H9 (cell line): ENCODE measurements around the gene TCF15. TPM values are rescaled to one million over a fixed set of nuclear protein-coding genes. Genes with fewer than 3 reads are reported as not detected.

Experiments
- DNase-seq: peaks from one replicate; pipeline ENCODE4 v3.0.0-alpha.2; 2017
- H2AFZ ChIP-seq: one replicate; pipeline ENCODE4 v1.6.1; 2013; ENCODE audit warnings: mild to moderate bottlenecking, low read length, control low read depth, moderate library complexity
- H2AK5ac ChIP-seq: 2 replicates; pipeline ENCODE4 v1.6.1; 2013; ENCODE audit warnings: low read length, control low read depth, mixed read lengths; ENCODE audit not compliant: insufficient read length
- H2BK120ac ChIP-seq: one replicate; pipeline ENCODE4 v1.6.1; 2013; ENCODE audit warnings: low read depth, mild to moderate bottlenecking, low read length, control low read depth, inconsistent platforms; ENCODE audit not compliant: poor library complexity, severe bottlenecking
- H2BK12ac ChIP-seq: 2 replicates; pipeline ENCODE4 v1.6.1; 2013; ENCODE audit warnings: low read length, control low read depth, mixed read lengths, low read depth; ENCODE audit not compliant: insufficient read length
- H2BK15ac ChIP-seq: 2 replicates; pipeline ENCODE4 v1.6.1; 2013; ENCODE audit warnings: low read depth, low read length, control low read depth
- H2BK20ac ChIP-seq: one replicate; pipeline ENCODE4 v1.6.1; 2013; ENCODE audit warnings: low read depth, mild to moderate bottlenecking, low read length, control low read depth, inconsistent platforms; ENCODE audit not compliant: poor library complexity, severe bottlenecking
- H2BK5ac ChIP-seq: 2 replicates; pipeline ENCODE4 v1.6.1; 2013; ENCODE audit warnings: low read length, control low read depth, mixed read lengths; ENCODE audit not compliant: insufficient read length
- H3K14ac ChIP-seq: 2 replicates; pipeline ENCODE4 v1.6.1; 2013; ENCODE audit warnings: low read length, control low read depth; ENCODE audit not compliant: insufficient read depth
- H3K18ac ChIP-seq: 2 replicates; pipeline ENCODE4 v1.6.1; 2013; ENCODE audit warnings: low read depth, mild to moderate bottlenecking, mixed read lengths, low read length, control low read depth; ENCODE audit not compliant: insufficient read length
- H3K23ac ChIP-seq: 2 replicates; pipeline ENCODE4 v1.6.1; 2013; ENCODE audit warnings: low read length, control low read depth, mixed read lengths, low read depth; ENCODE audit not compliant: insufficient read length
- H3K23me2 ChIP-seq: 2 replicates; pipeline ENCODE4 v1.6.1; 2013; ENCODE audit warnings: low read depth, mild to moderate bottlenecking, mixed read lengths, low read length, control low read depth; ENCODE audit not compliant: insufficient read length, poor library complexity, severe bottlenecking
- H3K27ac ChIP-seq: 2 replicates; pipeline ENCODE4 v1.5.1; 2013; ENCODE audit warnings: low read length, control low read depth, mixed read lengths, low read depth; ENCODE audit not compliant: insufficient read length
- H3K27me3 ChIP-seq: 2 replicates; pipeline ENCODE4 v1.6.1; 2013; ENCODE audit warnings: low read length, control low read depth, inconsistent platforms; ENCODE audit not compliant: insufficient read depth
- H3K4ac ChIP-seq: 2 replicates; pipeline ENCODE4 v1.6.1; 2013; ENCODE audit warnings: low read depth, mild to moderate bottlenecking, control low read depth, inconsistent platforms, low read length, moderate library complexity
- H3K4me1 ChIP-seq: 2 replicates; pipeline ENCODE4 v1.6.1; 2013; ENCODE audit warnings: low read length, control low read depth, inconsistent platforms; ENCODE audit not compliant: insufficient read depth
- H3K4me2 ChIP-seq: 2 replicates; pipeline ENCODE4 v1.6.1; 2013; ENCODE audit warnings: low read length, control low read depth, mixed read lengths; ENCODE audit not compliant: insufficient read length, insufficient read depth
- H3K56ac ChIP-seq: 2 replicates; pipeline ENCODE4 v1.6.1; 2013; ENCODE audit warnings: low read depth, mild to moderate bottlenecking, mixed read lengths, low read length, control low read depth; ENCODE audit not compliant: insufficient read length
- H3K79me1 ChIP-seq: 2 replicates; pipeline ENCODE4 v1.6.1; 2013; ENCODE audit warnings: low read depth, mild to moderate bottlenecking, moderate library complexity, low read length, control low read depth, inconsistent platforms; ENCODE audit not compliant: insufficient read depth, poor library complexity, severe bottlenecking
- H3K79me2 ChIP-seq: 2 replicates; pipeline ENCODE4 v1.6.1; 2013; ENCODE audit warnings: low read length, control low read depth, inconsistent platforms; ENCODE audit not compliant: insufficient read depth
- H3K9ac ChIP-seq: 2 replicates; pipeline ENCODE4 v1.6.1; 2013; ENCODE audit warnings: low read length, control low read depth, mixed read lengths; ENCODE audit not compliant: insufficient read length; ENCODE audit errors: extremely low read depth
- H3K9me3 ChIP-seq: one replicate; pipeline ENCODE4 v1.6.1; 2013; ENCODE audit warnings: low read depth, low read length, inconsistent platforms; ENCODE audit not compliant: control insufficient read depth
- H3T11ph ChIP-seq: one replicate; pipeline ENCODE4 v1.6.1; 2013; ENCODE audit warnings: mild to moderate bottlenecking, low read length, control low read depth, inconsistent platforms
- H4K20me1 ChIP-seq: one replicate; pipeline ENCODE4 v1.6.1; 2013; ENCODE audit not compliant: control insufficient read depth, insufficient read length, insufficient read depth
- H4K5ac ChIP-seq: 2 replicates; pipeline ENCODE4 v1.6.1; 2013; ENCODE audit warnings: low read depth, mild to moderate bottlenecking, mixed read lengths, low read length, control low read depth; ENCODE audit not compliant: insufficient read length
- H4K8ac ChIP-seq: replicated peaks from 2 replicates; pipeline ENCODE4 v1.6.1; 2013; ENCODE audit warnings: low read length, control low read depth, mixed read lengths, low read depth; ENCODE audit not compliant: insufficient read length
- H4K91ac ChIP-seq: 2 replicates; pipeline ENCODE4 v1.6.1; 2013; ENCODE audit warnings: low read depth, mild to moderate bottlenecking, moderate library complexity, mixed read lengths, low read length, control low read depth; ENCODE audit not compliant: insufficient read length
- H3K27ac Mint-ChIP-seq, 3 experiments: 2 replicates in 2 of 3; 3 replicates in 1 of 3; pipeline ENCODE4 v1.8.0; 2020 to 2021; ENCODE audit warnings: mixed read lengths in 3 of 3, mild to moderate bottlenecking in 1 of 3, moderate library complexity in 1 of 3
- H3K27me3 Mint-ChIP-seq: 2 replicates; pipeline ENCODE4 v1.8.0; 2021; ENCODE audit warnings: low read depth, mild to moderate bottlenecking, moderate library complexity, mixed read lengths
- H3K36me3 Mint-ChIP-seq, 3 experiments: 2 replicates in 2 of 3; 3 replicates in 1 of 3; pipeline ENCODE4 v1.8.0; 2020 to 2021; ENCODE audit warnings: low read depth in 3 of 3, mixed read lengths in 3 of 3; ENCODE audit not compliant: insufficient read depth in 1 of 3
- H3K4me1 Mint-ChIP-seq, 2 experiments: 2 replicates each; pipeline ENCODE4 v1.8.0; 2020; ENCODE audit warnings: mixed read lengths in 2 of 2
- H3K4me3 Mint-ChIP-seq, 2 experiments: 2 replicates in 1 of 2; 3 replicates in 1 of 2; pipeline ENCODE4 v1.8.0; 2020 to 2021; ENCODE audit warnings: mild to moderate bottlenecking in 2 of 2, mixed read lengths in 2 of 2, moderate library complexity in 1 of 2
- H3K9me3 Mint-ChIP-seq, 2 experiments: 2 replicates in 1 of 2; 3 replicates in 1 of 2; pipeline ENCODE4 v1.8.0; 2020; ENCODE audit warnings: mild to moderate bottlenecking in 2 of 2, mixed read lengths in 2 of 2, moderate library complexity in 1 of 2
- CTCF ChIP-seq: fragments of 200-600 bp; sonication (generic); conservative IDR thresholded peaks from 3 replicates; pipeline ENCODE4 v1.8.0; 2021; ENCODE audit warnings: antibody characterized with exemption, mild to moderate bottlenecking
- WGBS: extraction: QIAGEN DNeasy Blood & Tissue Kit; methylation state at CpG from one replicate; pipeline ENCODE4 v1.1.7; 2013; ENCODE audit warnings: missing lambda C conversion rate, low lambda C conversion rate, mixed read lengths; ENCODE audit not compliant: insufficient read length; ENCODE audit errors: extremely low coverage; 5-methylcytosine and 5-hydroxymethylcytosine counted together
- total RNA-seq: library from RNA; stranded (reverse); gene quantifications from 2 replicates; pipeline ENCODE4 v1.2.1, GENCODE V29; 2021

TCF15 gene
- total RNA-seq, 1 experiment from 2014 or later, result 2.0 TPM

- Histone ChIP-seq H3T11ph (no peak overlapping the region), H2BK5ac (no peak overlapping the region), H2BK120ac (no peak overlapping the region), H3K4me2 (no peak overlapping the region), H2AK5ac (no peak overlapping the region), H2AFZ (no peak overlapping the region), H3K79me2 (no peaks in the 10 kb centered on the region), H3K56ac (no peak overlapping the region), H3K79me1 (no peaks in the 10 kb centered on the region), H4K5ac (no peak overlapping the region), H2BK20ac (no peak overlapping the region), H4K8ac (no peak overlapping the region), H4K20me1 (no peaks in the 10 kb centered on the region), H4K91ac (no peak overlapping the region), H3K4me1 (no peaks in the 10 kb centered on the region; the same call in 1 of the 2 replicates), H3K27me3 (no peaks in the 10 kb centered on the region), H3K9ac (no peak overlapping the region), H2BK12ac (no peak overlapping the region), H2BK15ac (no peak overlapping the region), H3K23ac (no peak overlapping the region), H3K4ac (no peak overlapping the region), H3K9me3 (no peaks in the 10 kb centered on the region), H3K27ac (no peak overlapping the region), H3K18ac (no peak overlapping the region), H3K14ac (no peak overlapping the region), H3K23me2 (no peaks in the 10 kb centered on the region)
- Mint-ChIP-seq H3K4me1 (peaks cover 9 to 15% of the 10 kb centered on the region in 2 experiments), H3K4me3 (peak overlapping the region in 1 of 2 experiments; percentile 3; a peak in 1 of 5 replicates), H3K9me3 (peaks cover 0 to 4% of the 10 kb centered on the region in 2 experiments; a peak in 3 of 5 replicates), H3K27me3 (peaks cover 8% of the 10 kb centered on the region), H3K36me3 (no peaks in the 10 kb centered on the region), H3K27ac (peak overlapping the region in 2 of 3 experiments; percentile 29 to 91; a peak in 3 of 7 replicates)
- no CpG with 5 or more reads among the region's 12 CpGs for WGBS
- no peak for TF ChIP-seq CTCF
- DNase-seq, result peak; percentile 77
Measured at GRCh38 chr20:641516-641875, 31.4 kb upstream of the TCF15 start.
